ENCODE data around the gene SIL1. TPM values are rescaled to one million over a fixed set of nuclear protein-coding genes. Genes with fewer than 3 reads are reported as not detected.

The SIL1 gene
- total RNA-seq, 2 donors from 2014 or later: 17.2 to 20.2 TPM

DNA sequence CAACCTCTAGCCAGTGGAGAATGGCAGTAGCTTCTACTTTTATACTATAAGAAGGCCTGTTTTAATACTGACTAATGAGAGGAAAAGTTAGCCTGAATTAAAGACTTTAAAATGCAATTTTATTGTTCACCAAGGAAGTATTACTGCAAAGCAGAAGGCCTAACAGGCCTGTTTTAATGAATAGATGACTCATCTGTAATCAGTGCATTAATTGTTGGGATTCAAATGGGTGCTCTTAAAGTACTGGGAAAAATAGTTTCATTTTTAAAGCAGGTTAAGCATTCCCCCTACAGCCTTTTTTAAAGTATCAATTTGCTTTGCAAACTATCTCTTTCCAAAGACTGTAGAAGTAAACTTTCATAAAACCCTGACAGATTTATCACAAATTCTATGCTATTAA, 147.7 kb downstream of the SIL1 start:
- H3K4me1 Mint-ChIP-seq: peaks cover 27% of the 10 kb centered on the region
- no peak overlapping the region for H3K9ac ChIP-seq (ENCODE audit: extremely low read depth, low read length, poor library complexity, severe bottlenecking)
- no peak overlapping the region for H3K27ac Mint-ChIP-seq
- no peak overlapping the region for H3K27ac ChIP-seq (ENCODE audit: low read depth, low read length)
- DNase-seq: no peak
- peaks cover 9% of the 10 kb centered on the region for H3K9me3 ChIP-seq (ENCODE audit: control insufficient read depth, low read length)
- H3K9me3 Mint-ChIP-seq: peaks cover 10% of the 10 kb centered on the region
- no peaks in the 10 kb centered on the region for H3K27me3 ChIP-seq (ENCODE audit: control insufficient read depth, insufficient read depth, low read length, poor library complexity, severe bottlenecking)
- no peak overlapping the region for H3K4me3 Mint-ChIP-seq
- H3K36me3 ChIP-seq (ENCODE audit: control insufficient read depth, insufficient read depth, low read length): no peaks in the 10 kb centered on the region
- H3K4me1 ChIP-seq (ENCODE audit: control insufficient read depth, insufficient read depth, low read length): peaks cover 12% of the 10 kb centered on the region
- H3K4me3 ChIP-seq (ENCODE audit: low read length): no peak overlapping the region
- TF ChIP-seq, protein P1, sequence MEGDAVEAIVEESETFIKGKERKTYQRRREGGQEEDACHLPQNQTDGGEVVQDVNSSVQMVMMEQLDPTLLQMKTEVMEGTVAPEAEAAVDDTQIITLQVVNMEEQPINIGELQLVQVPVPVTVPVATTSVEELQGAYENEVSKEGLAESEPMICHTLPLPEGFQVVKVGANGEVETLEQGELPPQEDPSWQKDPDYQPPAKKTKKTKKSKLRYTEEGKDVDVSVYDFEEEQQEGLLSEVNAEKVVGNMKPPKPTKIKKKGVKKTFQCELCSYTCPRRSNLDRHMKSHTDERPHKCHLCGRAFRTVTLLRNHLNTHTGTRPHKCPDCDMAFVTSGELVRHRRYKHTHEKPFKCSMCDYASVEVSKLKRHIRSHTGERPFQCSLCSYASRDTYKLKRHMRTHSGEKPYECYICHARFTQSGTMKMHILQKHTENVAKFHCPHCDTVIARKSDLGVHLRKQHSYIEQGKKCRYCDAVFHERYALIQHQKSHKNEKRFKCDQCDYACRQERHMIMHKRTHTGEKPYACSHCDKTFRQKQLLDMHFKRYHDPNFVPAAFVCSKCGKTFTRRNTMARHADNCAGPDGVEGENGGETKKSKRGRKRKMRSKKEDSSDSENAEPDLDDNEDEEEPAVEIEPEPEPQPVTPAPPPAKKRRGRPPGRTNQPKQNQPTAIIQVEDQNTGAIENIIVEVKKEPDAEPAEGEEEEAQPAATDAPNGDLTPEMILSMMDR (conservative IDR thresholded peaks at IDR 0.05): no peak
- H3K27me3 Mint-ChIP-seq (ENCODE audit: insufficient read depth): no peaks in the 10 kb centered on the region
- H3K36me3 Mint-ChIP-seq (ENCODE audit: low read depth): no peaks in the 10 kb centered on the region

DNA sequence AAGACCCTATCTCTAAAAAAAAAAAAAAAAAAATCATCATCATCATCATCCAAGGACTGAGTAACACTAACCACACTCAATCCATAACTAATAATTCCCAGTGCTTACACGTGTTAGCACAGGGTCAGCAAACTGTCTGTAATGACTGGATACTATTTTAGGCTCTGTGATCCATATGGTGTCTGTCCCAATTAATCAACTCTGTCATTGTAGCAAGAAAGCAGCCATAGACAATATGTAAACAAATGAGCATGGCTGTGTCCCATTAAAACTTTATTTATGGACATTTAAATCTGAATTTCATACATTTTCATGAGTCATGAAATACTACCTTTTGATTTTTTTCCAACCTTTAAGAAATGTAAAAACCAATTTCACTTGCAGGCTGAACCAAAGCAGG, 148.4 kb downstream of the SIL1 start:
- Histone ChIP-seq H3K36me3 (ENCODE audit: control insufficient read depth, insufficient read depth, low read length) (no peaks in the 10 kb centered on the region), H3K4me3 (ENCODE audit: low read length) (no peak overlapping the region), H3K4me1 (ENCODE audit: control insufficient read depth, insufficient read depth, low read length) (peaks cover 12% of the 10 kb centered on the region), H3K27ac (ENCODE audit: low read depth, low read length) (no peak overlapping the region), H3K9me3 (ENCODE audit: control insufficient read depth, low read length) (peaks cover 4% of the 10 kb centered on the region), H3K9ac (ENCODE audit: extremely low read depth, low read length, poor library complexity, severe bottlenecking) (no peak overlapping the region), H3K27me3 (ENCODE audit: control insufficient read depth, insufficient read depth, low read length, poor library complexity, severe bottlenecking) (no peaks in the 10 kb centered on the region)
- no peak overlapping the region for H3K4me3 Mint-ChIP-seq
- WGBS, 2 experiments (ENCODE audit: insufficient coverage in 1 of 2, insufficient read length in 1 of 2): 80 to 96% methylated on average over 1 of the region's 1 CpG
- no peaks in the 10 kb centered on the region for H3K27me3 Mint-ChIP-seq (ENCODE audit: insufficient read depth)
- DNase-seq: no peak
- TF ChIP-seq, protein P1 (conservative IDR thresholded peaks at IDR 0.05): no peak
- H3K9me3 Mint-ChIP-seq: peaks cover 3% of the 10 kb centered on the region
- no peak overlapping the region for H3K27ac Mint-ChIP-seq
- H3K36me3 Mint-ChIP-seq (ENCODE audit: low read depth): no peaks in the 10 kb centered on the region
- peaks cover 26% of the 10 kb centered on the region for H3K4me1 Mint-ChIP-seq

DNA sequence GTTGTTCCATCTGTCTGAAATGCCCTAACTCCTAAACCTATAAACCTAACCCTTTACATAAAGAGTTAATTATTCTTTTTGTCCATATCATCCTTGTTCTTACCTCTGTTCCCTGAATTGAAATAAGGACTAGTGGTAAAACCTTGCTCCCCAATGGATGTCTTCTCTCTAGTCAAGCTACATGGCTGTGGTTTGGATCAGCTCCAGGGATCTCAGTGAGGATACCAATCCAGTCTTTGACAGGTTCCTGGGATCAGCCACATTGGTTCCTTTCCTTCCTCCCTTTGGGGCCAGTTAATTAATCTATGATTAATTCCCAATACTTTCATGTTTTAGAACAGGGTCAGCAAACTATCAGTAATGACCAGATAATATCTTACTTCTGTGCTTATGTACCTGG, 151.6 kb downstream of the SIL1 start:
- TF ChIP-seq, protein P1 (conservative IDR thresholded peaks at IDR 0.05): no peak
- H3K27me3 Mint-ChIP-seq (ENCODE audit: insufficient read depth): no peaks in the 10 kb centered on the region
- no peak overlapping the region for H3K4me3 Mint-ChIP-seq
- H3K27ac Mint-ChIP-seq: no peak overlapping the region
- H3K4me1 ChIP-seq (ENCODE audit: control insufficient read depth, insufficient read depth, low read length): peaks cover 4% of the 10 kb centered on the region
- H3K36me3 ChIP-seq (ENCODE audit: control insufficient read depth, insufficient read depth, low read length): no peaks in the 10 kb centered on the region
- no peak overlapping the region for H3K27ac ChIP-seq (ENCODE audit: low read depth, low read length)
- H3K27me3 ChIP-seq (ENCODE audit: control insufficient read depth, insufficient read depth, low read length, poor library complexity, severe bottlenecking): no peaks in the 10 kb centered on the region
- DNase-seq: no peak
- no peaks in the 10 kb centered on the region for H3K36me3 Mint-ChIP-seq (ENCODE audit: low read depth)
- H3K4me1 Mint-ChIP-seq: peaks cover 6% of the 10 kb centered on the region
- no peaks in the 10 kb centered on the region for H3K9me3 ChIP-seq (ENCODE audit: control insufficient read depth, low read length)
- no peak overlapping the region for H3K4me3 ChIP-seq (ENCODE audit: low read length)
- H3K9me3 Mint-ChIP-seq: no peaks in the 10 kb centered on the region
- no peak overlapping the region for H3K9ac ChIP-seq (ENCODE audit: extremely low read depth, low read length, poor library complexity, severe bottlenecking)

All from endodermal cell (in vitro differentiated cells).